GM23248 (cell line): Measurements from ENCODE around the gene CPLANE1.

Experiments used
- EZH2 ChIP-seq: fragments of 200-600 bp; sonication (generic); IDR thresholded peaks from 2 replicates; pipeline ENCODE4 v1.6.1; 2018; ENCODE audit warnings: antibody characterized with exemption, mild to moderate bottlenecking; ENCODE audit not compliant: insufficient read depth, poor library complexity, severe bottlenecking
- EZH2phosphoT487 ChIP-seq: fragments of 200-600 bp; sonication (generic); IDR thresholded peaks from 2 replicates; pipeline ENCODE4 v1.6.1; 2018; ENCODE audit warnings: antibody characterized with exemption, moderate library complexity, mild to moderate bottlenecking, low read depth; ENCODE audit not compliant: insufficient read depth

DNA sequence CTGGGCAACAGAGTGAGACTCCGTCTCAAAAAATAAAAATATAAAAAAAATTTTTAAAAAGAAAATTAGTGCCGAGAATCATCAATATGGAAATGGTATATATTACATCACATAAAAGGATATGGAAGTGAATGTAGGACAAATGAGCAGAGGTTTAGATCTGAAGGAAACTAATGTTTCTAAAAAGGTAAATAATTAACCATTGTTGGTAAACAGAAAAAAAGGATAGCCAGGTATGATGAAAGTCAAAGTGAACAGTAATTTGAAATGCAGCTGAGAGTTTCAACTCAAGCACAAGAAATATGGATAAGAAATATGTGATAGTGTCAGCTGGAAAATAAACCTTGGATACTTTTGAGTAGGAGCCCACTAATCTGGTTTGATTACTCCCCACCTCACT lies 76.2 kb downstream of the CPLANE1 start:
- TF ChIP-seq EZH2: no peak
- no peak for TF ChIP-seq EZH2phosphoT487
